ENCODE data around the gene KITLG.
"Not testable (repeated sequence)": the region's sequence is repeated elsewhere in the genome, so short reads cannot be mapped to it uniquely, and the experiment has no call there.

KITLG gene

GRCh38 chr12:88576866-88577265 lies 3.4 kb downstream of the KITLG start:
- DNase-seq (ENCODE audit: low read depth, low spot score): no peak

- no peak for DNase-seq (ENCODE audit: low read depth, low spot score)
Observed at GRCh38 chr12:88575361-88575970, 4.8 kb downstream of the KITLG start.

- no peak for DNase-seq (ENCODE audit: low read depth, low spot score)
Observed at GRCh38 chr12:88574278-88574677, 6.0 kb downstream of the KITLG start.

- no peak for DNase-seq (ENCODE audit: low read depth, low spot score)
Observed at GRCh38 chr12:88573583-88573982, 6.7 kb downstream of the KITLG start.

GRCh38 chr12:88572781-88573549 lies 7.3 kb downstream of the KITLG start:
- DNase-seq (ENCODE audit: low read depth, low spot score): no peak

- no peak for DNase-seq (ENCODE audit: low read depth, low spot score)
Observed at GRCh38 chr12:88571543-88571942, 8.7 kb downstream of the KITLG start.

GRCh38 chr12:88570103-88570502 lies 10.2 kb downstream of the KITLG start:
- no peak for DNase-seq (ENCODE audit: low read depth, low spot score)

- DNase-seq (ENCODE audit: low read depth, low spot score): no peak
Observed at GRCh38 chr12:88566430-88566829, 13.8 kb downstream of the KITLG start.

GRCh38 chr12:88562846-88563582 lies 17.3 kb downstream of the KITLG start:
- no peak for DNase-seq (ENCODE audit: low read depth, low spot score)

- no peak for DNase-seq (ENCODE audit: low read depth, low spot score)
Observed at GRCh38 chr12:88562151-88562550, 18.1 kb downstream of the KITLG start.

GRCh38 chr12:88559772-88560171 lies 20.5 kb downstream of the KITLG start:
- no peak for DNase-seq (ENCODE audit: low read depth, low spot score)

GRCh38 chr12:88559199-88559598 lies 21.1 kb downstream of the KITLG start:
- DNase-seq (ENCODE audit: low read depth, low spot score): no peak

- no peak for DNase-seq (ENCODE audit: low read depth, low spot score)
Observed at GRCh38 chr12:88558340-88558867, 21.9 kb downstream of the KITLG start.

- DNase-seq (ENCODE audit: low read depth, low spot score): no peak
Observed at GRCh38 chr12:88556213-88556774, 24.0 kb downstream of the KITLG start.

GRCh38 chr12:88553941-88554658 lies 26.2 kb downstream of the KITLG start:
- no peak for DNase-seq (ENCODE audit: low read depth, low spot score)

GRCh38 chr12:88552610-88553079 lies 27.6 kb downstream of the KITLG start:
- DNase-seq (ENCODE audit: low read depth, low spot score): no peak

- no peak for DNase-seq (ENCODE audit: low read depth, low spot score)
Observed at GRCh38 chr12:88549929-88550328, 30.3 kb downstream of the KITLG start.

GRCh38 chr12:88547949-88548348 lies 32.3 kb downstream of the KITLG start:
- DNase-seq (ENCODE audit: low read depth, low spot score): not testable (repeated sequence)

- DNase-seq (ENCODE audit: low read depth, low spot score): no peak
Observed at GRCh38 chr12:88546853-88547252, 33.4 kb downstream of the KITLG start.

GRCh38 chr12:88546226-88546625 lies 34.0 kb downstream of the KITLG start:
- no peak for DNase-seq (ENCODE audit: low read depth, low spot score)

All from activated naive CD8-positive, alpha-beta T cell treated with anti-CD3 and anti-CD28 coated beads, Interleukin-2, amount 50 U/mL, for 16 hours (primary cell).